ENCODE results near the gene TBC1D22A. TPM values are rescaled to one million over a fixed set of nuclear protein-coding genes. Genes with fewer than 3 reads are reported as not detected.
"Not testable (repeated sequence)": the region's sequence is repeated elsewhere in the genome, so short reads cannot be mapped to it uniquely, and the experiment has no call there.

Gene TBC1D22A
- total and polyA plus RNA-seq, 9 of the 15 experiments (the other 6 are each of a cell fraction or from before 2014, with no cell fraction given), result 0.20 to 11.5 (median 5.2) TPM

- intact Hi-C loops (cut with micrococcal nuclease); H3K4me1 ChIP-seq (replicated peaks in 1 of 2; ENCODE audit: control insufficient read depth in 2 of 2, insufficient read depth in 2 of 2, low read length in 2 of 2); H3K4me2 ChIP-seq (ENCODE audit: insufficient read depth, low read length); DNase-seq (ENCODE audit: extremely low read depth in 1 of 4, low spot score in 3 of 4); H2AFZ ChIP-seq (ENCODE audit: low read depth, low read length); H3K27me3 ChIP-seq (ENCODE audit: control insufficient read depth in 2 of 2, insufficient read depth in 2 of 2, low read length in 2 of 2); H3K79me2 ChIP-seq (ENCODE audit: control insufficient read depth, insufficient read depth, low read length); H3K36me3 ChIP-seq (ENCODE audit: control insufficient read depth, insufficient read depth, low read length); BruUV-seq (replicated peaks); POLR2A ChIA-PET; FAIRE-seq; CTCF ChIA-PET (ENCODE audit: low intra/inter-chr PET ratio); H3K9me1 ChIP-seq (ENCODE audit: control insufficient read depth, insufficient read depth, low read length); ATAC-seq; H3K9me3 ChIP-seq (replicated peaks; ENCODE audit: control insufficient read depth, insufficient read depth, low read depth, low read length); H3K9ac ChIP-seq (ENCODE audit: insufficient read depth in 1 of 2, low read depth in 2 of 2, low read length in 2 of 2); H3K27ac ChIP-seq (ENCODE audit: extremely low read depth, low read depth, low read length); in situ Hi-C loops (cut with MboI); H4K20me1 ChIP-seq (replicated peaks; ENCODE audit: control insufficient read depth, insufficient read depth, low read length); H3K4me3 ChIP-seq: not testable (repeated sequence)
- peak; percentile 14; the same call in 1 of the 2 replicates for TF ChIP-seq SPI1 (IDR thresholded peaks at IDR 0.05; ENCODE audit: borderline replicate concordance, low read depth, low read length)
- WGBS (ENCODE audit: insufficient coverage, low coverage, missing lambda C conversion rate), result 62% methylated on average over 9 of the region's 21 CpGs
These were observed 408.3 kb downstream of the TBC1D22A start for GRCh38 chr22:47170511-47171440.

GRCh38 chr22:47171441-47172221 lies 409.2 kb downstream of the TBC1D22A start:
- Histone ChIP-seq H3K4me1 (replicated peaks in 1 of 2; ENCODE audit: control insufficient read depth in 2 of 2, insufficient read depth in 2 of 2, low read length in 2 of 2) (peaks cover 0 to 6% of the 10 kb centered on the region in 2 experiments; a peak in 2 of 5 replicates), H3K36me3 (ENCODE audit: control insufficient read depth, insufficient read depth, low read length) (no peaks in the 10 kb centered on the region), H4K20me1 (replicated peaks; ENCODE audit: control insufficient read depth, insufficient read depth, low read length) (no peaks in the 10 kb centered on the region), H2AFZ (ENCODE audit: low read depth, low read length) (no peak overlapping the region), H3K9me1 (ENCODE audit: control insufficient read depth, insufficient read depth, low read length) (no peaks in the 10 kb centered on the region), H3K79me2 (ENCODE audit: control insufficient read depth, insufficient read depth, low read length) (no peaks in the 10 kb centered on the region), H3K4me3 (no peak overlapping the region), H3K4me2 (ENCODE audit: insufficient read depth, low read length) (no peak overlapping the region), H3K27me3 (ENCODE audit: control insufficient read depth in 2 of 2, insufficient read depth in 2 of 2, low read length in 2 of 2) (no peaks in the 10 kb centered on the region), H3K9ac (ENCODE audit: insufficient read depth in 1 of 2, low read depth in 2 of 2, low read length in 2 of 2) (no peak overlapping the region), H3K27ac (ENCODE audit: extremely low read depth, low read depth, low read length) (no peak overlapping the region), H3K9me3 (replicated peaks; ENCODE audit: control insufficient read depth, insufficient read depth, low read depth, low read length) (no peaks in the 10 kb centered on the region)
- intact Hi-C loops (cut with micrococcal nuclease) (no loop called here), in situ Hi-C loops (cut with MboI) (no loop called here)
- no peak for ATAC-seq
- no peak for FAIRE-seq
- DNase-seq (ENCODE audit: extremely low read depth in 1 of 4, low spot score in 3 of 4), result no peak
- no TSS peak for BruUV-seq (replicated peaks)
- ChIA-PET POLR2A (no interaction called here), CTCF (ENCODE audit: low intra/inter-chr PET ratio) (no interaction called here)
- 35% methylated on average over 10 of the region's 20 CpGs for WGBS (ENCODE audit: insufficient coverage, low coverage, missing lambda C conversion rate)
- TF ChIP-seq ZKSCAN8 (CRISPR knock-in tag; IDR thresholded peaks at IDR 0.05) (no peak), ZNF655 (CRISPR knock-in tag; IDR thresholded peaks at IDR 0.05) (no peak), ZBED1 (IDR thresholded peaks at IDR 0.05) (no peak), ELK3 (CRISPR knock-in tag; IDR thresholded peaks at IDR 0.05) (no peak), ATF2 (CRISPR knock-in tag; IDR thresholded peaks at IDR 0.05) (no peak), ZSCAN29 (IDR thresholded peaks at IDR 0.05) (no peak), POLR2B (IDR thresholded peaks at IDR 0.05; ENCODE audit: low read depth, partially characterized antibody) (no peak)

Data from K562 (cell line).